ENCODE measurements around the gene CCL16.

GRCh38 chr17:35986643-35987042 lies 5.3 kb upstream of the CCL16 start, which contains the start of gene CCL14:
- no peak for TF ChIP-seq EZH2 (IDR thresholded peaks at IDR 0.05; ENCODE audit: borderline replicate concordance, low read depth, low read length, severe bottlenecking)
- TF ChIP-seq CTCF (IDR thresholded peaks at IDR 0.05; ENCODE audit: borderline replicate concordance, extremely low read depth, low read length, poor library complexity, severe bottlenecking), result no peak

Data from DND-41 (cell line).